GM19455 (cell line): ENCODE data around the gene PAQR4.
"Not testable (repeated sequence)": the region's sequence is repeated elsewhere in the genome, so short reads cannot be mapped to it uniquely, and the experiment has no call there.

Source experiments
- ATAC-seq: cut with Tn5 transposase; IDR thresholded peaks from one replicate; pipeline ENCODE4 v1.9.1; 2021; ENCODE audit not compliant: unreplicated experiment

PAQR4 gene

GRCh38 chr16:2968738-2969544, at the start of gene PAQR4:
PAQR4 (plus strand) TSS chr16:2969348; CDS start chr16:2969675, 327 bp downstream.
- peak; percentile 76 for ATAC-seq

- ATAC-seq = no peak
These were observed 49.5 kb upstream of the PAQR4 start for GRCh38 chr16:2919511-2920255.

GRCh38 chr16:2923481-2923880, 45.7 kb upstream of the PAQR4 start:
- ATAC-seq = no peak

- ATAC-seq = no peak
These were observed 44.0 kb upstream of the PAQR4 start for GRCh38 chr16:2924901-2925755.

GRCh38 chr16:2925951-2926649, 43.0 kb upstream of the PAQR4 start:
- ATAC-seq = no peak

- ATAC-seq = no peak
These were observed 42.5 kb upstream of the PAQR4 start for GRCh38 chr16:2926650-2926999.

- ATAC-seq = no peak
These were observed 42.0 kb upstream of the PAQR4 start for GRCh38 chr16:2927010-2927646.

GRCh38 chr16:2928151-2928550, 41.0 kb upstream of the PAQR4 start:
- ATAC-seq = not testable (repeated sequence)

GRCh38 chr16:2928796-2929195, 40.4 kb upstream of the PAQR4 start:
- no peak for ATAC-seq

- ATAC-seq = no peak
These were observed 39.5 kb upstream of the PAQR4 start for GRCh38 chr16:2929693-2930092.

GRCh38 chr16:2930236-2930635, 38.9 kb upstream of the PAQR4 start:
- no peak for ATAC-seq

GRCh38 chr16:2931231-2931914, 37.8 kb upstream of the PAQR4 start:
- ATAC-seq = not testable (repeated sequence)

- ATAC-seq = no peak
These were observed 36.0 kb upstream of the PAQR4 start for GRCh38 chr16:2933136-2933535.

GRCh38 chr16:2933701-2934100, 35.4 kb upstream of the PAQR4 start:
- ATAC-seq = no peak

GRCh38 chr16:2934450-2934849, 34.7 kb upstream of the PAQR4 start:
- no peak for ATAC-seq

- ATAC-seq = no peak
These were observed 32.6 kb upstream of the PAQR4 start for GRCh38 chr16:2936436-2937011.

GRCh38 chr16:2937170-2937569, 32.0 kb upstream of the PAQR4 start:
- ATAC-seq = no peak

GRCh38 chr16:2938206-2938605, 30.9 kb upstream of the PAQR4 start:
- ATAC-seq = no peak

GRCh38 chr16:2939968-2940367, 29.2 kb upstream of the PAQR4 start:
- ATAC-seq = no peak
